VCaP (cell line): Measurements from ENCODE around the gene BICD2.

Experiments used
- H3K27ac ChIP-seq: fragments of 450-650 bp; 2 replicates; pipeline ENCODE4 v1.5.1; 2017
- TF ChIP-seq, protein P1 (sequence below): fragments of 450-650 bp; conservative IDR thresholded peaks from 2 replicates; pipeline ENCODE4 v1.5.1; 2017; ENCODE audit warnings: mild to moderate bottlenecking, moderate library complexity

BICD2 gene

DNA sequence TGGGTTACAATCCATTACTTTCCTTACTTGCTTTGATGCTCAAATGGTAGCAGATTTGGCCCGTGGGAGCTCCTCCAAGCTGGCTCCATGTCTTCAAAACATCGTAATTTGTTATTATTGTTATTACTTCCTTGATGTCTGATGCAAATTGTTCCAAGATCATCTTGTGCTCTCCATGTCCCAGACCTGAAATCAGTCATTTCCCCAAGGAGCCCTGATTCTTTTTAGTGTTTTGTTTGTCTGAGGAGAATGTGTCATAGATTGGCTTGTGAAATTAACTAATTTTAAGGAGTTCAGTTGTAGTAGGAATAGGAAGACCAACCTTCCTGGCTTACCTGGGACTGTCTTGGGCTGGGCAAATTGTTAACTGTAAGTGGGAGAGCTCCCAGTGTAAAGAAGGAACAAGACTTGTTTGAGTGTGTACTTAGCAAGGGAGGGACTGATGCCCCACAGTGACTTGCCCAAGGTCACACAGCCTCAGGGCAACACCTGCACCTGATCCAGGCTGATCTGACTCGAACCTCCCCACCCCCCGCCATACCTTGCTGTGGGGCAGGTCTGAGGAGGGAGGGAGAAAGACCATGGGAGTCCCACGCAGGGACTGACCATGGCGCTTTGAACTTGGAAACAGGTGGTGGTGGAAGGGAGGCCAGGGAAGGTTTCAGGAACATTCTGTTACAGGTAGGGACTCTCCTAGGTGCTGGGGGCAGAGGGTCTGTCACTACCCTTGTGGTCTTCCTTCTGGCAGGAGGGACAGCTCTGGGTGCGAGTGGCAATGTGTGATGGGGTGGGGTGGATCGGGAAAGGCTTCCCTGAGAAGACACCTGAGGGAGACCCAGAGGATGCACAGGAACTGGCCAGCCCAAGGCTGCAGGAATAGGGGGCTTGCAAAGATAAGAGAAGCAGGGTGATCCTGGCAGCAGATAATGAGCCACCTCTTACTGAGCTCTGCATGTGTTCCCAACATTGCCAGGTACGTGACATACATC lies 2.7 kb upstream of the BICD2 start:
- no peak overlapping the region; the same call in 1 of the 2 replicates for H3K27ac ChIP-seq
- TF ChIP-seq, protein P1, sequence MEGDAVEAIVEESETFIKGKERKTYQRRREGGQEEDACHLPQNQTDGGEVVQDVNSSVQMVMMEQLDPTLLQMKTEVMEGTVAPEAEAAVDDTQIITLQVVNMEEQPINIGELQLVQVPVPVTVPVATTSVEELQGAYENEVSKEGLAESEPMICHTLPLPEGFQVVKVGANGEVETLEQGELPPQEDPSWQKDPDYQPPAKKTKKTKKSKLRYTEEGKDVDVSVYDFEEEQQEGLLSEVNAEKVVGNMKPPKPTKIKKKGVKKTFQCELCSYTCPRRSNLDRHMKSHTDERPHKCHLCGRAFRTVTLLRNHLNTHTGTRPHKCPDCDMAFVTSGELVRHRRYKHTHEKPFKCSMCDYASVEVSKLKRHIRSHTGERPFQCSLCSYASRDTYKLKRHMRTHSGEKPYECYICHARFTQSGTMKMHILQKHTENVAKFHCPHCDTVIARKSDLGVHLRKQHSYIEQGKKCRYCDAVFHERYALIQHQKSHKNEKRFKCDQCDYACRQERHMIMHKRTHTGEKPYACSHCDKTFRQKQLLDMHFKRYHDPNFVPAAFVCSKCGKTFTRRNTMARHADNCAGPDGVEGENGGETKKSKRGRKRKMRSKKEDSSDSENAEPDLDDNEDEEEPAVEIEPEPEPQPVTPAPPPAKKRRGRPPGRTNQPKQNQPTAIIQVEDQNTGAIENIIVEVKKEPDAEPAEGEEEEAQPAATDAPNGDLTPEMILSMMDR: no peak

DNA sequence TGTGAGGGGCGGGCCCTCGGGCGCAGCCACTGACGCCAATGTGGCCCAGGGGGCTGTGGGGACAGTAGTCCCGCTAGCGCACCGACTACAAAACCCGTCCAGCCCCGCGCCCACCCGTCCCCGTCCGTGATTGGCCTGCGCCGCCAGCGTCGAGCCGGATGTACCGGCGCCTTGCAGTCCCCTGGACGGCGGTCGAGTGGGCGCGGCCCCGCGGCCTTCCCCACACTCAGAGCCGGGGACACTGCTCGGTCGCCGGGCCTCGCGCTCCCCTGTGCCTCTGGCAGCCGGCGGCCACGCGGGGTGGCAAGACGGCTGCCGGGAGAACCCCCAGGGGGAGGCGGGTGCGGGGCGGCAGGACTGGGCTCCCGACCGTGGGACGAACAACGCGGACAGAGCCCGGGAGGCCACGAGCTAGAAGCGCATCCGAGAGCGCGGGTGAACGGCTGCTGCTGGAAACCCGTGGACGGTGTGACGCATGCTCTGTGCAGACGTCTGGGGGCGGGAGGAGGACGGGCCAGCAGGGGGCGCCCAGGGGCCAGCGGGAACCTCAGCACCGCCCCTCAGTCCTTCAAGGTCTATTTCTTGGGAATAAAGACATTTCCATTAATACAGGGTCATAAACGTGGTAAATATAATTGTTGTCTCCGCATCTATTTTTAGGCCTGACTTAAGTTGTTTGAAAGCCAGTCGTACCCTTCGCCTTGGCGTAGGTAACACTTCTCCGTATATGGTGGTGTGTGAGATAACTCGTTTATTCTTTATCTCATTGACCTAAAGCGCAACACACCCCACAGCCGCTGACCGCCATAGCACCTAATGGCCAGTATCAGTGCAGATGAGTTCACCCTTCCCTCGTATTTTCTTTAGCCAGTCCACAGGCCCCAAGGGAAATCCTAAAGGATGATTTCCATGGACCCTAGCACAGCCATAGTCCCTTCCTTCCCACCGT lies 629 bp upstream of the BICD2 start:
- H3K27ac ChIP-seq: peak overlapping the region; percentile 95
- TF ChIP-seq, protein P1: peak; percentile 97

DNA sequence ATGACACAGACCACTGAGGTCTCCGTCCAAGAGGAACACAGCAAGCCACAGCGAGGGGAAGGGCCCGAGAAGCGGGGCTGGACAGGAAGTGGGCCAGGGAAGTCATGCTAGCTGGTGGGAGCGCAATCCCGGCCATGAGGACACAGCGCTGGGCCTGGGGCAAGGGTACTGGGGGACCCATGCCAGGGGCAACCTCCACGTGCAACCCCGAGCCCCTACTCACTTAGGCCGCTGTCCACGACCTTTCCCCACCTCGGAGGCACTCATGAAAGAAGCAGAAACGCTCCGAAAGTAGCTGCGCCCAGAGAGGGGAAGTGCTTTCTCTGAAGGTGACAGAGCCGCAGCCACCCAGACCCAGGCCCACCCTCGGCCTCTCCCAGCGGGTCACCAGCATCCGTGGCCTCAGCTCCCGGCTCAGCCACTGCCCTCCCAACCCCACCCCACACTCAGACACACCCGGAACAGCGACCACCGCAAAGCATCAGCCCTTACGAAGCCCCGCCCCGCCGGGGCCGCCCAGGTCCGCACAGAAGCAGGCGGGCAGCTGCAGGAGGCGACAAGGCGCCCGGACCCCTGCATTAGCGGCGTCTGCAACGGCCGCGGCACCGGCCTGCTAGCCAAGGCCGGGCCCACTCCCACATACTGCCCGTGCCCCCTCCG lies 782 bp downstream of the BICD2 start:
- H3K27ac ChIP-seq: peak overlapping the region; percentile 95; the same call in 1 of the 2 replicates
- TF ChIP-seq, protein P1: no peak

DNA sequence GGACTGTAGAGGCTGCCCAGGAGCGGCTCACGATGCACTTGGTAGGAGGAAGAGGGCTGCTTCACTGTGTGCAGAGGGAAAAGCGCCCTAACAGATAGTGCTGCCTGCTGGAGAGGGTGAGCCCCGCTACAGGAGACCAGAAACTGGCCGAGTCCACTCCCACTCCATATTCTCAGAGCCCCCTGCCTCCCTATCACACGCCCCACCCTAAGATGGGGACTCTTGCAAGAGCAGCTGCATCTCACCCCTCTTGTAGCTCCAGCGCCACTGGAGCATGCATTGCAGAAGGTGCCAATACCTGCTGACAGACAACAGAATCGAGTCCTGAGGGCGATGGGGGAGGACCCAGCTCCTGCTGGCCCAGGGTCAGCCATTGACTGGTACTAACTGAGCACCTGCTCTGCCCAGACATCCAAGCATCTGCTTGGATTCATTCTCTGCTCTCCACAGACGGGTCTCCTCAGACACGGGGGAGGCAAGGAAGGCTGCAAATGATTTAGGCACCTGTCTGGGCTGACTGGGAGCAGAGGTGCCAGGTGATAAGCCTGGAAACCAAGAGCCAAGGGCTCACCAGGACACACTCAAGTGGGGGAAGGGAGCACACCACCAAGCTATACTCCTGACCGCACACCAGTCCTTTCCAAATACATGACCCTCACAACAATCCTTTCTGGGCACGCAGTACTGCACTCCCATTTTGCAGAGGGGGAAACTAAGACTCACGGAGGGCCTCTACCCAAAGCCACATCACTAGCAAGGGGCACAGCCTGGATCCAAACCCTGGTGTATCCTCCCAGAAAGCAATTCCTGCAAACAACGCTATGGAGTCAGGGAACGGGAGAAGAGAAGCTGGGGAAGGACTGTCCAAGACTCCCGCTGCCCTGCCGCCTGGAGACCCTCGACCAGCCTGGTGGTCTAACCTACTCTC lies 1.6 kb downstream of the BICD2 start:
- H3K27ac ChIP-seq: peak overlapping the region; percentile 95; the same call in 1 of the 2 replicates
- TF ChIP-seq, protein P1: no peak

DNA sequence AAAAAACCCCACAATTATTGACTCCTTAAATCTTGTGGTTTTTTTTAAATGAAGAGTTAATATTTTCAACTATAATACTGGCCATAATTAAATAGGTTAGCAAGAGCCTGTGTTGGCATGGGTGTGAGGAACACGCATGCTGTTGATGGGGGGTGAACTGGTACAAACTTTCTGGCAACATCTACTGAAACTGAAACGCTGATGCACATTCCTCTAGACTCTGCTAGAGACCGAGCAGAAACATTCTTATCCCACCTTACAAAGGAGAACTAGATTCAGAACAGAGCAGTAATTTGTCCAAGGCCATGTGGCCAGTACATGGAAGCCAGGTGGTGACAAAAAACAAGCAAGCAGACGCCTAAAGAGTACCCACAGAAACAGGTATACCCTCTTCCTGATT lies 2.4 kb downstream of the BICD2 start:
- H3K27ac ChIP-seq: no peak overlapping the region
- TF ChIP-seq, protein P1: no peak

DNA sequence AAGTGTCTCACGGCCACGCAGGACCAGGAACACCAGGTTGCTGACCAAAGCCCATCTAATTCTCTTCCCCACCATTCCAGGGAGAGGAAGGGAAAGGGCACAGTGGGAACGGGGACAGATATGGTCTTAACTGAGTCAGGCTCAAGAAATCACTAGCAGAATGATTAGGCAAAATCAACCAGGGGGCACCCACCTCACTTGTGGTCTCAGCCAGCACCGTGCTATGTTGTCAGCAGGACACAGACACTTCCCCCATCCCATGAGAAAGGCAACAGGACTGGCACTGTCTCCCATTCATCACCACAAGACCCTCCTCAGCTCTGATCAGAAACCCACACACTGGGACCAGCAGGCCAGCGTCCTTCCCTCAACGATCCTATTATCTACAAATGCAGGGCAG lies 2.9 kb downstream of the BICD2 start:
- no peak overlapping the region for H3K27ac ChIP-seq
- TF ChIP-seq, protein P1: no peak
